RWPE1 (cell line): Measurements from ENCODE around the gene PAK3.

Experiments
- CTCF ChIA-PET: fragments of 350-600 bp; sonication (Branson Sonifier 250); formaldehyde crosslinking; extraction: SDS; loops from one replicate; lab custom pipeline; 2021; lab: Yijun Ruan, JAX
- POLR2A ChIA-PET: fragments of 400-600 bp; formaldehyde crosslinking; extraction: SDS; loops from one replicate; lab custom pipeline; 2020; ENCODE audit warnings: antibody characterized with exemption; ENCODE audit not compliant: low non-redundant PET; lab: Yijun Ruan, JAX
- DNase-seq: peaks from one replicate; pipeline ENCODE4 v3.0.0; 2012; ENCODE audit warnings: low spot score
- H3K27ac ChIP-seq: fragments of 450-650 bp; 2 replicates; pipeline ENCODE4 v1.5.1; 2017
- CTCF ChIP-seq: fragments of 450-650 bp; conservative IDR thresholded peaks from 2 replicates; pipeline ENCODE4 v1.5.1; 2017; ENCODE audit warnings: low read depth, mild to moderate bottlenecking

Gene PAK3

GRCh38 chrX:111123606-111124179 lies 27.7 kb downstream of the PAK3 start:
- TF ChIP-seq CTCF, result no peak
- H3K27ac ChIP-seq, result no peak overlapping the region
- ChIA-PET POLR2A (no interaction called here), CTCF (no interaction called here)
- DNase-seq, result no peak

- DNase-seq, result no peak
- TF ChIP-seq CTCF, result no peak
- H3K27ac ChIP-seq, result no peak overlapping the region
- ChIA-PET CTCF (no interaction called here), POLR2A (no interaction called here)
Observed at GRCh38 chrX:111124418-111124817, 28.4 kb downstream of the PAK3 start.

- TF ChIP-seq CTCF, result no peak
- DNase-seq, result no peak
- CTCF ChIA-PET, result interaction anchor here (0.6 kb wide), 1 partner anchor 157 kb away, joined by 5 read pairs; no protein-coding TSS in a partner anchor
- no peak overlapping the region for H3K27ac ChIP-seq
- POLR2A ChIA-PET, result no interaction called here
Observed at GRCh38 chrX:111127038-111127437, 31.0 kb downstream of the PAK3 start.

GRCh38 chrX:111129921-111130320 lies 33.9 kb downstream of the PAK3 start:
- H3K27ac ChIP-seq, result no peak overlapping the region
- no peak for TF ChIP-seq CTCF
- no peak for DNase-seq
- CTCF ChIA-PET, result no interaction called here
- POLR2A ChIA-PET, result no interaction called here

- H3K27ac ChIP-seq, result no peak overlapping the region
- ChIA-PET CTCF (no interaction called here), POLR2A (no interaction called here)
- TF ChIP-seq CTCF, result no peak
- no peak for DNase-seq
Observed at GRCh38 chrX:111131572-111131971, 35.6 kb downstream of the PAK3 start.

- no peak for TF ChIP-seq CTCF
- CTCF ChIA-PET, result no interaction called here
- POLR2A ChIA-PET, result no interaction called here
- no peak overlapping the region for H3K27ac ChIP-seq
- DNase-seq, result no peak
Observed at GRCh38 chrX:111133389-111133788, 37.4 kb downstream of the PAK3 start.
